Lung (tissue), 12 donors: ENCODE data around the gene ABHD17C. TPM values are rescaled to one million over a fixed set of nuclear protein-coding genes. Genes with fewer than 3 reads are reported as not detected.

Experiments
- ATAC-seq: fragments of 200-7000 bp; cut with Tn5 transposase; one replicate; pipeline ENCODE4 v1.9.1; 2020; ENCODE audit warnings: moderate number of reproducible peaks; ENCODE audit not compliant: insufficient read depth, low FRiP score
- DNase-seq, 3 donors: peaks; one replicate each; pipeline ENCODE4 v3.0.0-alpha.2; 2013 to 2017
- H3K27ac ChIP-seq, 2 donors: one replicate each; pipeline ENCODE4 v1.5.1; 2013; ENCODE audit warnings: mild to moderate bottlenecking in 2 of 2, moderate library complexity in 2 of 2, control low read depth in 1 of 2, inconsistent platforms in 1 of 2, low read depth in 1 of 2, low read length in 1 of 2
- H3K27me3 ChIP-seq, 3 donors: one replicate each; pipeline ENCODE4 v1.5.1; 2013; ENCODE audit warnings: low read length in 2 of 3; ENCODE audit not compliant: control insufficient read depth in 3 of 3, insufficient read depth in 3 of 3
- H3K36me3 ChIP-seq, 4 donors: one replicate each; pipeline ENCODE4 v1.5.1; 2013; ENCODE audit warnings: low read length in 4 of 4, mild to moderate bottlenecking in 1 of 4, moderate library complexity in 1 of 4; ENCODE audit not compliant: control insufficient read depth in 4 of 4, insufficient read depth in 4 of 4
- H3K4me1 ChIP-seq, 5 donors: one replicate each; pipeline ENCODE4 v1.5.1; 2013; ENCODE audit warnings: low read length in 5 of 5, mild to moderate bottlenecking in 2 of 5, moderate library complexity in 1 of 5; ENCODE audit not compliant: control insufficient read depth in 5 of 5, insufficient read depth in 5 of 5
- H3K4me3 ChIP-seq: one replicate; pipeline ENCODE4 v1.5.1; 2013; ENCODE audit warnings: mild to moderate bottlenecking, control low read depth, moderate library complexity
- H3K9ac ChIP-seq, 2 donors: one replicate each; pipeline ENCODE4 v1.5.1; 2013; ENCODE audit warnings: low read length in 2 of 2, control low read depth in 1 of 2; ENCODE audit not compliant: insufficient read depth in 1 of 2
- H3K9me3 ChIP-seq, 4 donors: one replicate each; pipeline ENCODE4 v1.5.1; 2013; ENCODE audit warnings: low read length in 3 of 4, mild to moderate bottlenecking in 1 of 4, moderate library complexity in 1 of 4; ENCODE audit not compliant: control insufficient read depth in 4 of 4, insufficient read depth in 3 of 4
- CTCF ChIP-seq: IDR thresholded peaks from 2 replicates; pipeline ENCODE4 v1.5.1; 2012; ENCODE audit warnings: mild to moderate bottlenecking; ENCODE audit errors: control extremely low read depth, extremely low read depth
- WGBS, 2 donors: extraction: QIAGEN DNeasy Blood & Tissue Kit; methylation state at CpG; one replicate each; pipeline ENCODE4 v1.1.7; 2013; 5-methylcytosine and 5-hydroxymethylcytosine counted together
- polyA plus RNA-seq, 2 donors: library from polyadenylated mRNA; stranded (reverse); fragments of 200-250 nt; gene quantifications; one replicate each; pipeline ENCODE4 v1.2.1, GENCODE V29; 2013
- total RNA-seq, 2 donors: library from RNA; depleted of rRNA in 1 of 2; stranded (reverse); fragments of >200 nt in 1 of 2; gene quantifications; one replicate each; pipeline ENCODE4 v1.2.1, GENCODE V29; 2014 to 2021
- donor health status: control.
- donor health status: control.
- donor health status: Bipolar disorder and iron deficiency.
- donor health status: healthy.
- donor health status: DM: yes; HTN: yes; CAD: no.

ABHD17C gene
- total and polyA plus RNA-seq, 4 donors, result 15.2 to 23.7 (median 22.0) TPM

- Histone ChIP-seq H3K36me3 (no peaks in the 10 kb centered on the region), H3K27ac (peak overlapping the region; percentile 78 to 88), H3K4me1 (peaks cover 0 to 22% (median 7%) of the 10 kb centered on the region in 5 donors), H3K9me3 (no peaks in the 10 kb centered on the region), H3K9ac (peak overlapping the region; percentile 47 to 75), H3K4me3 (peak overlapping the region; percentile 64), H3K27me3 (no peaks in the 10 kb centered on the region)
- ATAC-seq (peak; percentile 16), DNase-seq (peak; percentile 35 to 75 (median 74))
- 0 to 1% methylated on average over 13 to 47 of the region's 47 CpGs for WGBS, 2 donors
- TF ChIP-seq CTCF, result no peak
Measured at GRCh38 chr15:80694611-80695098, 455 bp upstream of the ABHD17C start.

GRCh38 chr15:80695911-80696661 lies 976 bp downstream of the ABHD17C start:
- 2% methylated on average over 37 to 43 of the region's 43 CpGs for WGBS, 2 donors
- ATAC-seq, result no peak
- H3K27me3 ChIP-seq, result no peaks in the 10 kb centered on the region
- TF ChIP-seq CTCF, result no peak
- no peaks in the 10 kb centered on the region for H3K36me3 ChIP-seq
- peak overlapping the region in 1 of 2 donors; percentile 96 for H3K27ac ChIP-seq
- H3K4me3 ChIP-seq, result peak overlapping the region; percentile 98
- H3K4me1 ChIP-seq, result peaks cover 0 to 24% (median 7%) of the 10 kb centered on the region in 5 donors
- H3K9me3 ChIP-seq, result no peaks in the 10 kb centered on the region
- DNase-seq, result peak in 2 of 3 donors; percentile 16 to 28
- H3K9ac ChIP-seq, result peak overlapping the region; percentile 30 to 49

GRCh38 chr15:80697075-80697685 lies 2.1 kb downstream of the ABHD17C start:
- Histone ChIP-seq H3K4me3 (peak overlapping the region; percentile 98), H3K36me3 (no peaks in the 10 kb centered on the region), H3K27me3 (no peaks in the 10 kb centered on the region), H3K27ac (peak overlapping the region in 1 of 2 donors; percentile 33), H3K4me1 (peaks cover 0 to 27% (median 7%) of the 10 kb centered on the region in 5 donors), H3K9me3 (no peaks in the 10 kb centered on the region), H3K9ac (no peak overlapping the region)
- ATAC-seq (no peak), DNase-seq (no peak)
- WGBS, 2 donors, result 49 to 69% methylated on average over 6 of the region's 6 CpGs
- no peak for TF ChIP-seq CTCF
